Common myeloid progenitor, CD34-positive (primary cell): ENCODE data around the gene ARL2BP.

Source experiments
- CTCF ChIA-PET: fragments of 350-600 bp; sonication (Branson Sonifier 250); formaldehyde crosslinking; loops from one replicate; lab custom pipeline; 2021; ENCODE audit warnings: antibody characterized with exemption; lab: Charles Lee
- POLR2A ChIA-PET: fragments of 350-600 bp; sonication (Branson Sonifier 250); formaldehyde crosslinking; loops from one replicate; lab custom pipeline; 2021; ENCODE audit warnings: antibody characterized with exemption; lab: Charles Lee
- DNase-seq, 3 donors: peaks; one replicate each; pipeline versions ENCODE4 v3.0.0 to v3.0.0-alpha.2; 2013
- H3K27ac ChIP-seq, 2 experiments: 1 replicate in 1 of 2; 2 replicates in 1 of 2; pipeline ENCODE4 v1.7.0; 2013; ENCODE audit warnings: inconsistent platforms in 2 of 2, low read length in 2 of 2, mild to moderate bottlenecking in 2 of 2, low read depth in 1 of 2, moderate library complexity in 1 of 2; ENCODE audit not compliant: severe bottlenecking in 2 of 2, insufficient read depth in 1 of 2, poor library complexity in 1 of 2
- H3K27me3 ChIP-seq, 5 experiments: replicated peaks in 2 of 5; 1 replicate in 3 of 5; 2 replicates in 2 of 5; pipeline versions ENCODE4 v1.6.1 to v1.7.0; 2013; ENCODE audit warnings: low read length in 4 of 5, mild to moderate bottlenecking in 2 of 5, moderate library complexity in 2 of 5, inconsistent platforms in 1 of 5; ENCODE audit not compliant: insufficient read depth in 5 of 5, control insufficient read depth in 4 of 5
- H3K36me3 ChIP-seq, 4 experiments: 1 replicate in 2 of 4; 2 replicates in 2 of 4; pipeline versions ENCODE4 v1.6.1 to v1.7.0; 2013; ENCODE audit warnings: low read length in 3 of 4, control low read depth in 1 of 4, mild to moderate bottlenecking in 1 of 4; ENCODE audit not compliant: control insufficient read depth in 4 of 4, insufficient read depth in 4 of 4
- H3K4me1 ChIP-seq, 4 experiments: 1 replicate in 3 of 4; 2 replicates in 1 of 4; pipeline versions ENCODE4 v1.6.1 to v1.7.1; 2013; ENCODE audit warnings: low read length in 3 of 4, mild to moderate bottlenecking in 3 of 4, control low read depth in 1 of 4, inconsistent platforms in 1 of 4, moderate library complexity in 1 of 4; ENCODE audit not compliant: control insufficient read depth in 4 of 4, insufficient read depth in 4 of 4; ENCODE audit errors: control extremely low read depth in 1 of 4
- H3K4me3 ChIP-seq, 7 experiments: 1 replicate in 4 of 7; 2 replicates in 3 of 7; pipeline versions ENCODE4 v1.5.1 to v1.7.0; 2013; ENCODE audit warnings: mild to moderate bottlenecking in 7 of 7, low read length in 6 of 7, moderate library complexity in 6 of 7, inconsistent platforms in 2 of 7, low read depth in 2 of 7, control low read depth in 1 of 7; ENCODE audit not compliant: insufficient read depth in 4 of 7, control insufficient read depth in 1 of 7; ENCODE audit errors: extremely low read depth in 1 of 7
- H3K9me3 ChIP-seq, 5 experiments: 1 replicate in 4 of 5; 2 replicates in 1 of 5; pipeline versions ENCODE4 v1.6.1 to v1.7.1; 2013; ENCODE audit warnings: low read length in 4 of 5, mild to moderate bottlenecking in 2 of 5, inconsistent platforms in 1 of 5, low read depth in 1 of 5, moderate library complexity in 1 of 5; ENCODE audit not compliant: control insufficient read depth in 4 of 5, insufficient read depth in 2 of 5; ENCODE audit errors: control extremely low read depth in 1 of 5
- WGBS: methylation state at CpG from one replicate; pipeline ENCODE4 v1.1.5; 2013; ENCODE audit not compliant: insufficient coverage; 5-methylcytosine and 5-hydroxymethylcytosine counted together

ARL2BP gene

DNA sequence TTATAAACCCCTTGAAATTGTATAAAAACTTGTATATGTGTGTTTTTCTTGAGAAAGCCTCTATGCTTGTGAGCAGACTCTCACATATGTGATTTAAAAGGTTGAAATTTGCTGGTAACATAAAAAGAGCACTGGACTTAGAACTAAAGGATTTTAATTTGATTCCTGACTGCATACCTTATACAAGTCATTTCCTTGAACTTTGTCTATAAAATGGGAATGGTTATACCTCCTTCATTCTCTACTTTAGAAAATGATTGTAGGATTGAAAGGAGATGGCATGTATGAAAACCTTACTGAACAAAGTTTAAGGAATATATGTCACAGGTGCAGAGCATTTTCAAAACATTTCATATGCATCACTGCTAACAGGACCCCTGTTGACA lies 10.4 kb upstream of the ARL2BP start:
- Histone ChIP-seq H3K36me3 (peaks cover 24 to 69% (median 47%) of the 10 kb centered on the region in 4 experiments), H3K27ac (peak overlapping the region; percentile 5 to 54), H3K27me3 (no peaks in the 10 kb centered on the region), H3K9me3 (no peaks in the 10 kb centered on the region), H3K4me1 (peaks cover 0 to 14% (median 3%) of the 10 kb centered on the region in 4 experiments), H3K4me3 (no peak overlapping the region)
- POLR2A ChIA-PET = no interaction called here
- no peak for DNase-seq
- CTCF ChIA-PET = interaction anchor here (1.3 kb wide), 1 partner anchor 9 kb away, joined by 3 read pairs; no protein-coding TSS in a partner anchor

DNA sequence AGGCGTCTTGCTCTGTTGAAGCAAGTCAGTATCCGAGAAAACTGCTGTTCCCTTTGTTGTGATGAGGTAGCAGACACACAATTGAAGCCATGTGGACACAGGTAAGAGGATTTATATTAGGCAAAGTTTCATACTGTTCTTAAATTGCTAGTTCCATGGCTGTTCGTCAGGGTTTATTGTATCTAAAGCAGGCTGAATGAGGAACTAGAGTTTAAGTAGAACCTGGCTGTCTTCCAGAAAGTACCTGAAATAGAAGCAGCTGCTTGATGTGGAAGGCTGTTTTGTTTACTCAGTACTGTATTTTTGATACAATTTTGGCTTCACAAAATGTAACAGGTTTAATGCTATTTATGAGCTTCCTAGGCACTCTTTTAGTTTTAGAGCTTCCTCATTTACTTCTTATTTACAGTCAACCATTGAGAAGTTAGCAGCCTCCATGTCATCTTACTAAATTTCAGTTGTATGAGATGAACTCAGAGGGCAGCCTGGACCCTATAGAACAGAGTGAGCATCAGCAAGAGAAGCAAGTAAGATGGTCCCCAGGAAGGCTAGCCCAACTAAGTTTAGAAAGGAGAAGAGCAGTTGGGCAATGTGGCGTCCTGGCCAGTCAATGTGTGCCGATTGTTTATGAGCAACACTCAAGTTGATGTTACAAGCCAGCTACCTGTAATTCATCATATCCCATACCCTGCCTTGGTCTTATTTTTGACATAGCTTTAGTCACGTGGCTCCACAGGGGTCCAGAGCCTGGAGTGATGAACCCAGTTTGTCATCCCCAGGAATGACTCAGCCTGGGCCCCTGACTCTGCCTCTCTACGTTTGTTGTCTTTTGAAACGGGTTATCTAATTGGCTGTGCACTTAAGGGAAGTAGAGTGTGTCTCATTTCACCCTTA lies 9.7 kb upstream of the ARL2BP start:
- Histone ChIP-seq H3K36me3 (peaks cover 21 to 67% (median 44%) of the 10 kb centered on the region in 4 experiments), H3K27me3 (no peaks in the 10 kb centered on the region), H3K4me1 (peaks cover 0 to 14% (median 3%) of the 10 kb centered on the region in 4 experiments), H3K27ac (peak overlapping the region; percentile 5 to 54), H3K4me3 (no peak overlapping the region), H3K9me3 (no peaks in the 10 kb centered on the region)
- ChIA-PET POLR2A (no interaction called here), CTCF (interaction anchor here (0.8 to 1.7 kb wide), 5 partner anchors 8 to 23 kb away, joined by 3 to 6 read pairs (median 4); no protein-coding TSS in a partner anchor)
- DNase-seq = peak; percentile 44 to 78 (median 75)
- 58% methylated on average over 5 of the region's 8 CpGs for WGBS

DNA sequence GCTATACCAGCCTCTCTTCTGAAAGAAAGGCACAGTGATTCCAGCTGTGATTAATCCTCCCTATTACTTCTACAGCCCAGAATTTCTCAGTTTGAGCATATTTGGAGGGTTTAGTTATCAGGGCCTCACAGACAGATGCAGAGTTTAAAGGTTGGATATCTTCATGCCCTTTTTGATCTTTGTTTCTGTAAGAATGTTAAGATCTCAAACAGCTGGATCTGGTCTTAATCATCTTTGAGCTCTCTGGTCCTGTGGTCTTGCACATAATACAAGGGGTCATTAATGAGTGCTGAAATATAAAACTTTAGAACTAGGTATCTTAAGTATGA lies 9.1 kb upstream of the ARL2BP start:
- no peak overlapping the region for H3K27ac ChIP-seq
- H3K4me1 ChIP-seq = peaks cover 2 to 15% (median 4%) of the 10 kb centered on the region in 4 experiments
- peaks cover 19 to 61% (median 39%) of the 10 kb centered on the region in 4 experiments for H3K36me3 ChIP-seq
- ChIA-PET POLR2A (no interaction called here), CTCF (interaction anchor here (0.8 to 1.7 kb wide), 5 partner anchors 8 to 23 kb away, joined by 3 to 6 read pairs (median 4); no protein-coding TSS in a partner anchor)
- H3K4me3 ChIP-seq = no peak overlapping the region
- no peak for DNase-seq
- no peaks in the 10 kb centered on the region for H3K9me3 ChIP-seq
- no peaks in the 10 kb centered on the region for H3K27me3 ChIP-seq

DNA sequence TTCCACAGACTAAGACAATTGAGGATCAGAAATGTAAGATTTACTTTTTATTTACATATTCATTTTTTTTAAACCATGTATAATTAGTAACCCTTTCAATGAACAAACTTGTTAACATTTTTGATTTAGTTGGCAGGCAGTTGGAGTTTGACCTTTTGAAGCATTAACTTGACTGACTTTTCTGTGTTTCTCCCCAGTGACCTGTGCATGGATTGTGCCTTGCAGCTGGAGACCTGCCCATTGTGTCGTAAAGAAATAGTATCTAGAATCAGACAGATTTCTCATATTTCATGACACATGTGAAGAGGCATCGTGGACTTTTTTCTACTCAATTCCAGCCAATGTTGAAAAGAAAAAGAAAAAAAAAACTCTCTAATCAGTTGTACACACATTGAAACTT lies 6.4 kb upstream of the ARL2BP start:
- Histone ChIP-seq H3K4me3 (no peak overlapping the region), H3K4me1 (peaks cover 2 to 16% (median 6%) of the 10 kb centered on the region in 4 experiments), H3K27ac (no peak overlapping the region), H3K27me3 (no peaks in the 10 kb centered on the region), H3K36me3 (peaks cover 12 to 35% (median 22%) of the 10 kb centered on the region in 4 experiments), H3K9me3 (no peaks in the 10 kb centered on the region)
- CTCF ChIA-PET = interaction anchor here (0.7 to 1.8 kb wide), 2 partner anchors 10 to 19 kb away, joined by 3 to 4 read pairs; no protein-coding TSS in a partner anchor
- POLR2A ChIA-PET = no interaction called here
- WGBS = 100% methylated on average over 2 of the region's 2 CpGs
- DNase-seq = no peak

DNA sequence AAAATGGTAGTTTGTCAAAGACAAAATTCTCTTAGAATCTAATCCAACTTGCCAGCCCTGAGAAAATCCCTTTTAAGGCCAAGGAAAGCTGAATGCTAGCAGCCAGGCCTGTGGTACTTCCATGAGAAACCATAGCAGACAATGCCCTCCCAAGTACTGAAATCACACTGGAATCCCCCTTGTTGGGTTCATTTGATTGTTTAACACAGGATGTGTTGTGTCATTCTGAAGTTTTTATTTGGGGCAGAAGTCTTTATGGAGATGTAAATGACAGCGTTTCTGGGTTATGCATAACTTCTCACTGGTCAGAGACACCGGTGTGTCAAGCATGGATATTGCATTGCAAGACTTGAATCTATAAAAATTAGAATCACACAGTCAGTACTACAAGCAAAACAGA lies 6.0 kb upstream of the ARL2BP start:
- POLR2A ChIA-PET = no interaction called here
- H3K27ac ChIP-seq = no peak overlapping the region
- peaks cover 2 to 17% (median 7%) of the 10 kb centered on the region in 4 experiments for H3K4me1 ChIP-seq
- WGBS = 88% methylated on average over 1 of the region's 2 CpGs
- no peaks in the 10 kb centered on the region for H3K27me3 ChIP-seq
- no peaks in the 10 kb centered on the region for H3K9me3 ChIP-seq
- CTCF ChIA-PET = interaction anchor here (0.7 to 1.8 kb wide), 2 partner anchors 9 to 19 kb away, joined by 3 to 4 read pairs; no protein-coding TSS in a partner anchor
- no peak overlapping the region for H3K4me3 ChIP-seq
- H3K36me3 ChIP-seq = peaks cover 7 to 30% (median 17%) of the 10 kb centered on the region in 4 experiments
- no peak for DNase-seq

DNA sequence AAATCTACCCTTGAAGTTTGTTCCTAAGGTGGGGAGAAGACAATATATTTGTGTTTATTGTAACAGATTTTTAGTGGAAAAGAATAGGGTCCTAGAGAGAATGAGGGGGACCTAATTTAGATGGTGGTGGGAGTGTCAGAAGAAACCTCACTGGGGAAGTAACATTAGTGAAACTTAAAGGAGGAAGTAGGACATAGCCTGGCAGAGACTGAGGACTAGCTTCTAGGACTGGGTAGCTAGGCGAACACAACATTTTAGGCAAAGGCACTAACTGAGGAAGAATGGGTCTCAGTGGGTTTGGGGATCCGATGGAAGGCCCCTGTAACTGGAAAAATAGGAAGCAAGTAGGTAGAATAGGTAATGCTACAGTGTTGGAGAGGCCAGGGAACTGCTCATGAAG lies 4.2 kb upstream of the ARL2BP start:
- 92% methylated on average over 2 of the region's 2 CpGs for WGBS
- peak in 2 of 3 donors; percentile 10 to 14 for DNase-seq
- Histone ChIP-seq H3K4me3 (no peak overlapping the region), H3K36me3 (peaks cover 5 to 20% (median 11%) of the 10 kb centered on the region in 4 experiments), H3K27ac (no peak overlapping the region), H3K9me3 (no peaks in the 10 kb centered on the region), H3K27me3 (no peaks in the 10 kb centered on the region), H3K4me1 (peaks cover 2 to 16% (median 7%) of the 10 kb centered on the region in 4 experiments)
- ChIA-PET CTCF (interaction anchor here (1.0 to 1.3 kb wide), 2 partner anchors 14 to 177 kb away, joined by 3 to 4 read pairs; no protein-coding TSS in a partner anchor), POLR2A (interaction anchor here (0.9 kb wide), 1 partner anchor 22 kb away, joined by 3 read pairs; no protein-coding TSS in a partner anchor)

DNA sequence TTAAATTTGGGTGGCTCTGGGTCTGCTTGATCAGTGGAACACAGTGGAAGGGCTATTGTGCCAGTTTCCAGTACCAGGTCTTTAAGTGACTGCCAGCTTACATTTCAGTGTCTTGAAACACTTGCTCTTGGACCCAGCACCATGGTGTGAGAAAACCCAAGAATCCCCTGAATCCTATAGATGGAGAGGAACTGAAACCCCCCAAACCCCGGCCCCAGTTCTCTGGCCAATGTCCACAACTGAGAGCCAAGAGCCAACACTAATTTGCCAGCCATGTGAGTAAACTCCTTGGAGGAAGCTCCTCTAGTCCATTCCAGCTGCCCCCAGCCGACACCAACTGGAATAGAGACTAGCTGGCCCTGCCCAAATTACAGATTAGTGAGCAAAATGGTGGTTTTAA lies 2.4 kb upstream of the ARL2BP start:
- Histone ChIP-seq H3K9me3 (no peaks in the 10 kb centered on the region), H3K4me1 (peaks cover 2 to 21% (median 11%) of the 10 kb centered on the region in 4 experiments), H3K27me3 (no peaks in the 10 kb centered on the region), H3K27ac (no peak overlapping the region), H3K4me3 (no peak overlapping the region), H3K36me3 (peaks cover 2 to 20% (median 9%) of the 10 kb centered on the region in 4 experiments)
- POLR2A ChIA-PET = no interaction called here
- WGBS = 100% methylated on average over 2 of the region's 2 CpGs
- DNase-seq = no peak
- CTCF ChIA-PET = no interaction called here
